NK-92 treated with Interleukin-12 subunit alpha and Interleukin-12 subunit beta, amount 100 ng/mL, for 24 hours (cell line): ENCODE data around the gene TNFAIP8L2.
"Not testable (repeated sequence)": the region's sequence is repeated elsewhere in the genome, so short reads cannot be mapped to it uniquely, and the experiment has no call there.

Experiments used
- DNase-seq: peaks from one replicate; lab custom pipeline; 2025; lab: John Stamatoyannopoulos, UW

The TNFAIP8L2 gene

GRCh38 chr1:151192047-151192446, 35.6 kb downstream of the TNFAIP8L2 start:
- DNase-seq = no peak

GRCh38 chr1:151193304-151193703, 36.9 kb downstream of the TNFAIP8L2 start:
- no peak for DNase-seq

- DNase-seq = no peak
Measured at GRCh38 chr1:151193856-151194255, 37.4 kb downstream of the TNFAIP8L2 start.

DNA sequence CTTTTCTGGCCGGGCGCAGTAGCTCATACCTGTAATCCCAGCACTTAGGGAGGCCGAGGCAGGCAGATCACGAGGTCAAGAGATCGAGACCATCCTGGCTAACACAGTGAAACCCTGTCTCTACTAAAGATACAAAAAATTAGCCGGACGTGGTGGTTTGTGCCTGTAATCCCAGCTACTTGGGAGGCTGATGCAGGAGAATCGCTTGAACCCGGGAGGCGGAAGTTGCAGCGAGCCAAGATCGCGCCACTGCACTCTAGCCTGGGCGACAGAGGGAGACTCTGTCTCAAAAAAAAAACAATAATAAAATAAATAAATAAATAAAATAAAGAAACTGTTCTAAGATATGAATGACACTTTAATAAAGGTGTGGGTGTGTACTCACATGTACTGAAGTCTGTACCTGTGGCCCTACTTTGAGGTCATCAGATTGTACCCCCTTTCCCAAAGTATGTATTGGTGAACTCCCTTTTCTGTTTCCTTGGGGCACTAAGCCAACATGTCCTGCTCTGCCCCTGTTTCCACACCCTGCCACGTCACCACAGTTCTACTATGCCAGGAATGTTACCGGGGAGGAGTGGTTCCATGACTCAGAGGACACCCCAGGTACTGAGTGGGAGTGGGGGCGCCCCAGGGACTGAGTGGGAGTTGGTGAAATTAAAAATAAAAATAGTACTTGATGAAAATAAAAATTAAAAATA, 38.6 kb downstream of the TNFAIP8L2 start:
- not testable (repeated sequence) for DNase-seq

DNA sequence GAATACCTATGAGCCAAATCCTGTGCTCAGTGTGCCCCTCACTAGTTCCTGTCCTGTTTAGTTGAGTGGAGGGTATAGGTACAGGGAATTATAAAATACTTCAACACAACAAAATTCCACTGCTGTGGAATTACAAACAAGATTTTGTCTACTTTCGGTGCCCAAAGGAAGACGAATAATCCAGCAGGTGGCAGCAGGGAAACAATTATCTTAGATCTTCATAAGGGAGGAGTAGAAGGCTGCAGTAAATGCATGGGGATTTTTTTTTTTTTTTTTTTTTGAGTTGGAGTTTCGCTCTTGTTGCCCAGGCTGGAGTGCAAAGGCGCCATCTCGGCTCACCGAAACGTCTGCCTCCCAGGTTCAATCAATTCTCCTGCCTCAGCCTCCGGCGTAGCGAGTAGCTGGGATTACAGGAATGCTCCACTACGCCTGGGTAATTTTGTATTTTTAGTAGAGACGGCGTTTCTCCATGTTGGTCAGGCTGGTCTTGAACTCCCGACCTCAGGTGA, 39.9 kb downstream of the TNFAIP8L2 start:
- no peak for DNase-seq

- no peak for DNase-seq
Measured at GRCh38 chr1:151197863-151198253, 41.4 kb downstream of the TNFAIP8L2 start.

GRCh38 chr1:151198254-151199127, 42.0 kb downstream of the TNFAIP8L2 start, which contains the start of gene PIP5K1A:
TSS of gene PIP5K1A (plus strand) at chr1:151198552. CDS start at chr1:151198997, 445 bp downstream.
- DNase-seq = peak; percentile 98

DNA sequence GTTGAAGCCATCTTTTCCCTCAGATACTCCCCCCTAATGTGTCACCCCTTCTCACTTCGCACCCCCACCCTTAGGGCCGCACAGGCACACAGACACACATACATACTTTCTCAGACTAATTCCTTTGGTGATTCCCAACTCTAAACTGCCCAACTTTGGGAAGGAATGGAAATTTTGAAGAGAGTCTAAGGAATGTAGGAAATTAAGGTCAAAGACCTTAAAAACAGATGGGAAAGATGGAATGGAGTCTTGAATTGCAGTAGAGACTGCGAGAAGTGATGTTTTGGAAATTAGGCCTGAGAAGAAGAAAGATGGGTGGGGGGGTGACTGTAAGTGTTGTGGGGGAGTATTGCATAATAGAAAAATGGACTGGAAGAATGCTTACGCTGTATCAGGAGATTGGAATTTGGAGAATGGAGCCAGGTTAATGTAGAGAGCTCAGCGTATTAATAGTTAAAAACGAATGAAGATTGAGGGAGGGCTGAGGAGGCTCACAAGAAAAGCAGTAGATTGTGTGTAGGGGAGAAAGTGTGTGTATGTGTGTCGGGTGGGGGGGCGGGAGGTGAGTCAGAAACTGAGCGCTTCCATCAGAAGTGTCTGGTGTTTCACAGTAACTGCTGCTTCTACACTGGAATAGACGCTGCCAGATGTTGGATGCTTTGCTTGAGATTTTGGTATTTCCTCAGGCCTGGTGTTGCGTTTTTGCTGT, 43.6 kb downstream of the TNFAIP8L2 start:
- no peak for DNase-seq

- DNase-seq = not testable (repeated sequence)
Measured at GRCh38 chr1:151205381-151205965, 49.0 kb downstream of the TNFAIP8L2 start.
